ENCODE data around the gene PDE6B. TPM values are rescaled to one million over a fixed set of nuclear protein-coding genes. Genes with fewer than 3 reads are reported as not detected.
"Not testable (repeated sequence)": the region's sequence is repeated elsewhere in the genome, so short reads cannot be mapped to it uniquely, and the experiment has no call there.

The PDE6B gene
- total RNA-seq, 1 experiment from 2014 or later, result 12.7 TPM

DNA sequence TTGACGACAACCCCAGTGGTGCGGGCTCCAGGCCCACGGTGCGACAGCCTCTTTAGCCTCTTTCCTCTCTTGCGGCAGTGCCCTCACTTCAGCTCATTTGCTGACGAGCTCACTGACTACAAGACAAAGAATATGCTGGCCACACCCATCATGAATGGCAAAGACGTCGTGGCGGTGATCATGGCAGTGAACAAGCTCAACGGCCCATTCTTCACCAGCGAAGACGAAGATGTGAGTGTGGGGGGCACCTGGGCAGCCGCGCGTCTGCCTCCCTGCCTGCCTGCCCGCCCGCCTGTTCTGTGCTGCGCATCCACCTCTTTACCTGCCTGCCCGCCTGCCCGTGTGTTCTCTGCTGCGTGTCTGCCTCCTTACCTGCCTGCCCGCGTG is 9.2 kb downstream of the PDE6B start:
- peak; percentile 57 for DNase-seq
- Histone ChIP-seq H3K27me3 (ENCODE audit: control insufficient read depth, insufficient read depth, low read length) (no peaks in the 10 kb centered on the region), H3K36me3 (replicated peaks; ENCODE audit: control insufficient read depth, insufficient read depth, low read length) (no peaks in the 10 kb centered on the region), H3K4me3 (ENCODE audit: insufficient read depth, low read depth, low read length) (no peak overlapping the region)

DNA sequence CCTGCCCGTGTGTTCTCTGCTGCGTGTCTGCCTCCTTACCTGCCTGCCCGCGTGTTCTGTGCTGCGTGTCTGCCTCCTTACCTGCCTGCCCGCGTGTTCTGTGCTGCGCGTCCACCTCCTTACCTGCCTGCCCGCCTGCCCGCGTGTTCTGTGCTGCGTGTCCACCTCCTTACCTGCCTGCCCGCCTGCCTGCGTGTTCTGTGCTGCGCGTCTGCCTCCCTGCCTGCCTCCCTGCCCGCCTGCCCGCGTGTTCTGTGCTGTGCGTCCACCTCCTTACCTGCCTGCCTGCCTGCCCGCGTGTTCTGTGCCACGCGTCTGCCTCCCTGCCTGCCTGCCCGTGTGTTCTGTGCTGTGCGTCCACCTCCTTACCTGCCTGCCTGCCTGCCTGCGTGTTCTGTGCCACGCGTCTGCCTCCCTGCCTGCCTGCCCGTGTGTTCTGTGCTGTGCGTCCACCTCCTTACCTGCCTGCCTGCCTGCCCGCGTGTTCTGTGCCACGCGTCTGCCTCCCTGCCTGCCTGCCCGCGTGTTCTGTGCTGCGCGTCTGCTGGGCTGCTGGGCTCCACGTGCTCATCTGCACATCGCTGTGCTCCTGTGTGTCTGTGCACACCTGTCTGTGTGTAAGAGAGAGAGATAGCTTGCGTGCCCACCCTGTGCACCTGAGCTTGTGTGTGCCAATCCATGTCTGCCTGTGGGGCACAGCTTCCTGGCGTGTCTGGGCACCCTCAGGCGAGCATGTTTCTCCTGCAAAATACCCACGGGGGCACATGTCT is 9.9 kb downstream of the PDE6B start:
- DNase-seq; H3K36me3 ChIP-seq (replicated peaks; ENCODE audit: control insufficient read depth, insufficient read depth, low read length); H3K27me3 ChIP-seq (ENCODE audit: control insufficient read depth, insufficient read depth, low read length); H3K4me3 ChIP-seq (ENCODE audit: insufficient read depth, low read depth, low read length): not testable (repeated sequence)

DNA sequence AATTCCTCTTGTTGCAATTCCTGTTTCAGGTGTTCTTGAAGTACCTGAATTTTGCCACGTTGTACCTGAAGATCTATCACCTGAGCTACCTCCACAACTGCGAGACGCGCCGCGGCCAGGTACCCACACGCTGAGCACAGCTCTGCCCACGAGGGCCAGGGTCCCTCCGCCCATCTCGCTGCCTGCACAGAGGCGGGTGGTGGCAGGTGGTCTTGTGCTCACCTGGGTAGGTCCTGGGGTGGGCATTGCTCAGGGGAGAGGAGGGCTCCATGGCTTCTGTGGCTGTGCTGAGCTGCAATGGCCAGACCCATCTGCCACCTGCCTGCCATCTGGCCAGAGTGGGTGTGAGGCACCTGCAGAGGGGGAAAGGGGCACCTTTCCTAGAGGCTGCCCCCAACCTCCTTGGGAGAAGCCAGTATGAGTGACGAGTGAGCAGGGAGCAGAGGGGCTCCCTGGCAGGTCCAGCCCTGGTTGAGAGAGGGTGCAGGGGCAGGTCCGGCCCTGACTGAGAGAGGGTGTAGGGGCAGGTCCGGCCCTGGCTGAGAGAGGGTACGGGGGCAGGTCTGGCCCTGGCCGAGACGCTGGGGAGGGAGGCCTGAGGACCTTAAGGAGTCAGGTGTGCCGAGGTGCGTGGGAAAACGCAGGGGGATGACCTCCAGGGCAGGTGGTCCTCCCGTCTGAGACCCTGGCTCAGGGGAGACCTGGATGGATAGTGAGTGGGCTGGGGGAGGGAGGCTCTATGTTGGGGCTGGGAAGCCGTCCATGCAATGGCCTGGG is 10.7 kb downstream of the PDE6B start:
- Histone ChIP-seq H3K36me3 (replicated peaks; ENCODE audit: control insufficient read depth, insufficient read depth, low read length) (no peaks in the 10 kb centered on the region), H3K4me3 (ENCODE audit: insufficient read depth, low read depth, low read length) (no peak overlapping the region), H3K27me3 (ENCODE audit: control insufficient read depth, insufficient read depth, low read length) (no peaks in the 10 kb centered on the region)
- DNase-seq, result peak; percentile 61

DNA sequence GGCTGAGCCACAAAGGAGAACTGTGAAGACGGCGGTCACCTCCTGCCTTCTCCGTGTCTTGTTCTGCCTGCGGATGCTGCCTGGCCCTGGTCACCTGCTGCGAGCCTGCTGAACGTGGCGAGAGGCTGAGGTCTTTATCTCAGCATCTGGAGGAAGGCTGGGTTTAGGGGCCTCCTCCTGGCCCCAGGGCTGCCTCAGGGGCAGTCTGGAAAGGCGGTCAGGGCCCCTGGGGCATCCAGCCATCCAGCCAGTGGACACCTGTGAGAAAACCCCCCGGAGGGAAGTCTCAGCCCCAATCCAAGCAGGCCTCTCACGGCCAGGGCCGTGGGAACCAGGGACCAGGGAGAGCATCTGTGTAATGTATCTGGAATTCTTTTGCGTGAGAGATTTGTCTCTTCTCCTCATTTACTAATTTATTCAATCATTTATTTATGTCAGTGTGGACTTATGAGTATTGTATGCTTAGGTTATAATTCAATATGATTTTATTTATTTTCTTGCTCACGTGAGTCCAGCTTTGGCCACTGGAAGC is 11.3 kb downstream of the PDE6B start:
- Histone ChIP-seq H3K4me3 (ENCODE audit: insufficient read depth, low read depth, low read length) (no peak overlapping the region), H3K36me3 (replicated peaks; ENCODE audit: control insufficient read depth, insufficient read depth, low read length) (no peaks in the 10 kb centered on the region), H3K27me3 (ENCODE audit: control insufficient read depth, insufficient read depth, low read length) (no peaks in the 10 kb centered on the region)
- DNase-seq, result no peak

DNA sequence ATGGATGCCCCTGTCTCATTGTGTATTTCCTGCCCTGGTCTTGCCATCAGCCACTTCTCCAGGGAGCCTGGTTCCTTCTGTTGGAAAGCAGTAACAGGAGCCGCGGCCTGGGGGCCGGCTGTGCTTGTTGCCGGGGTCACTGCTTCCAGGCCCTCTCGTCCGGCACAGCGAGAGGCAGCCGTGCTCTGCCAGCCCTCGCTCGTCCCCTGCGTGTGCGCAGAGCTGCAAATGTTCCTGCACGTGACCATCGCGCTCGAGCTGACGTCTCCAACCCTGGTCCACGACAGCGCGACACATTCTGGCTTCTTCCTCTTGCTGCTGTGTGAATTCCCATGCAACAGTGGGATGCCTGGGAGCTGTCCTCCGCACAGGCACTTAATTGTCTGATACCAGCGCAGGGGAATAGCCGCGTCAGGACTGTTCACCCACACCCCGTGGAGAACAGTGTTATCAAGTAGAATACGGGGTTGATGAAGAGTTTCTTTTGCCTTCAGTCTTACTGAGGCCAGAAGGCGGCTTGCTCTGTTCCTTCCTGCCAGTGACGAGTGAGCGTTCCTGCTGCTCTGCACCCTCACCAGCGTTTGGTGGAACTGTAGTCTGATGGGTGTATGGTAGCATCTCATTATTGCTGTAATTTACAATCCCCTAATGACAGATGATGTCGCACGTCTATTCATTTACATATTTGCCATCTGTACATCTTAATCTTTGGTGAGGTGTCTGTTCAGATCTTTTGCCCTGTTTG is 12.3 kb downstream of the PDE6B start:
- DNase-seq, result peak; percentile 48
- no peak overlapping the region for H3K4me3 ChIP-seq (ENCODE audit: insufficient read depth, low read depth, low read length)
- no peaks in the 10 kb centered on the region for H3K27me3 ChIP-seq (ENCODE audit: control insufficient read depth, insufficient read depth, low read length)
- H3K36me3 ChIP-seq (replicated peaks; ENCODE audit: control insufficient read depth, insufficient read depth, low read length), result no peaks in the 10 kb centered on the region

DNA sequence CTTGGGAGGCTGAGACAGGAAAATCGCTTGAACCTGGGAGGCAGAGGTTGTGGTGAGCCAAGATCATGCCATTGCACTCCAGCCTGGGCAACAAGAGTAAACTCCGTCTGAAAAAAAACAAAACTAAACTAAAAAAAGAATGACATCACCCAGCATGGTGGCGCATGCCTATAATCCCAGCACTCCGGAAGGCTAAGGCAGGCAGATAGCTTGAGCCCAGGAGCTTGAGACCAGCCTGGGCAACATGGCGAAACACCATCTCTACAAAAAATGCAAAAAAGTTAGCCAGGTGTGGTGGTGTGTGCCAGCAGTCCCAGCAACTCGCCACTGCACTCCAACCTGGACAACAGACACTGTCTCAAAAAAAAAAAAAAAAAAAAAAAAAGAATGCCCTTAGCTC is 17.0 kb downstream of the PDE6B start:
- H3K4me3 ChIP-seq (ENCODE audit: insufficient read depth, low read depth, low read length); H3K27me3 ChIP-seq (ENCODE audit: control insufficient read depth, insufficient read depth, low read length); H3K36me3 ChIP-seq (replicated peaks; ENCODE audit: control insufficient read depth, insufficient read depth, low read length); DNase-seq: not testable (repeated sequence)

DNA sequence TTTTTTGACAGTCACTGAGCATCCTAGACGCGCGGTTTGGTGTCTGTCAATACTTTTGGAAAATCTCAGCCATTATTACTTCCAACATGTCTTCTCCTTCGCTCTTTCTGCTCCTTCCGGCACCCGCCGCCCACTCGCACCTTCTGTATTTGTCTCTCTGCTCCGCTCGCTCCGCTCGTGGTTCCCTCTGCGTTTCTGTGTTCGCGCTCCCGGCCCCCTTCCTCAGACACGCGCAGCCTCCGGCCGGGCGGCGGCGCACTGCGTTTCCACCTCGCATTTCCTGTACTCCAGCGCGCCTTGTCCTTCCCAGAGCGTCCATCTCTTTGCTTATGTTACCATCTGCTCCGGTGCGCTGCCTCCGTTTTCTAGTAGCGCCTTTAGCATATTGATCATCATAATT is 21.1 kb downstream of the PDE6B start:
- no peaks in the 10 kb centered on the region for H3K36me3 ChIP-seq (replicated peaks; ENCODE audit: control insufficient read depth, insufficient read depth, low read length)
- DNase-seq, result no peak
- H3K27me3 ChIP-seq (ENCODE audit: control insufficient read depth, insufficient read depth, low read length), result no peaks in the 10 kb centered on the region
- no peak overlapping the region for H3K4me3 ChIP-seq (ENCODE audit: insufficient read depth, low read depth, low read length)

DNA sequence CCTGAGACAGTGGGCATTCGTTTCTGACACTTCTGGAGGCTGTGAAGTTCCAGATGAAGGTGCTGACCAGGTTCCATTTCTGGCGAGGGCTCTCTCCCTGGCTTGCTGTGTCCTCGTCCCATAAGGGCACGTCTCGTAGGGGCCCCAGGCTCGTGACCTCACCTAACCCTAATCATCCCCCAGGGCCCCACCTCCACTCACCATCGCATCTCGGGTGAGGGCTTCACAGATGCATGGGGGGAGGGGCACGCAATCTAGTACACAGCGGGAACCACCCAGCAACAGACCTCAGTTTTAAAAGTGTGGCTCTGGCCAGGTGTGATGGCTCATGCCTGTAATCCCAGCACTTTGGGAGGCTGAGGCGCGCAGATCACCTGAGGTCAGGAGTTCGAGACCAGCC is 22.1 kb downstream of the PDE6B start:
- DNase-seq, result no peak
- H3K27me3 ChIP-seq (ENCODE audit: control insufficient read depth, insufficient read depth, low read length), result no peaks in the 10 kb centered on the region
- H3K36me3 ChIP-seq (replicated peaks; ENCODE audit: control insufficient read depth, insufficient read depth, low read length), result no peaks in the 10 kb centered on the region
- H3K4me3 ChIP-seq (ENCODE audit: insufficient read depth, low read depth, low read length), result no peak overlapping the region

DNA sequence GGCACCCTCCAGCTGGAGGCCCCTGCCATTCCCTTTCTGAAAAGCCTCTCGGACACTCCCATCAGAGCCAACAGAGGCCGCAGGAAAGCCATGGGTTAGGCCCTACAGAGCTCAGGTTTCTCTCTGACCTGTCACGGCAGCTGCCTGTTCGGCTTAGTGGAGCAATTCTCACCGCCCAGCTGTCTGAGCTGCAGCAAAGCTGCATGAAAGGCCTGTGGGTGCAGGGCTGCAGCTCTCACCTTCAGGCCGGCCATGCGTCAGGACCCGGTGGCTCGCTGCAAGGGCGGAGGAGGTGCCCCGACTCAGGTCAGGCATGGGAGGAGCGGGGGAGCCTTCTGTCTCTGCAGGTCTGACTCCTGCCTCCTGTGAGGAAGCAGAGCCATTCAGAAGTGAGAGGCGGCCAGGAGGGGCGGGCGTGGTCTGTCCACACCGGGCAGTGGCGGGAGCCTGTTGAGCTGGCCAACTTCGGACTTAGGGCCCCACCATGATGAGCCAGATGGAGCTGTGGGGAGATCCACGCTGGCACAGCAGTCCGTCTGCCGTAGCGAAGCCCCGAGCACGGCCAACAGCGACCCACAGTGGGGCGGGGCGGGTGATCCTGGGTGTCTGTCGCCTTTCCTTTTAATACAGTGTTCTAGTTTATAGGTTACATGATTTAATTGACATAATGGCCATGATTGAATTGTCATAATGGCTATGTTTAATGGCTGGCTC is 23.4 kb downstream of the PDE6B start:
- no peaks in the 10 kb centered on the region for H3K36me3 ChIP-seq (replicated peaks; ENCODE audit: control insufficient read depth, insufficient read depth, low read length)

DNA sequence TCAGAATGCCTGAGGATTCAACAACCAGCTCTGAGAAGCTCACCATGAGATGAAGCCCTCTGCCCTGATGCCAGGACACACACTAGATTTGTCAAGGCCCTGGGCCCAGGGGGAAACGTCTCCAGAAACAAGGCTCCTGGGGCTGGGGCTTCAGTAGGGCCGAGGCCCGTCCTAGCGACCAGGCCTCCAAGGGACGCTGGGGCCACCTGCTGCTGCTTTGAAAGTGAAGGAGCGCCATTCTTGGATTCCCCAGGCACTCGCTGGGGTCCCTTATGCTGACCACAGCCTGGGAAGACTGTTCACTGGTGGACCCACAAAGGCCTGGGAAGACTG is 23.9 kb downstream of the PDE6B start:
- DNase-seq, result no peak
- no peak overlapping the region for H3K4me3 ChIP-seq (ENCODE audit: insufficient read depth, low read depth, low read length)
- no peaks in the 10 kb centered on the region for H3K27me3 ChIP-seq (ENCODE audit: control insufficient read depth, insufficient read depth, low read length)
- H3K36me3 ChIP-seq (replicated peaks; ENCODE audit: control insufficient read depth, insufficient read depth, low read length), result no peaks in the 10 kb centered on the region

More for the DNA sequence above, 23.4 kb downstream of the PDE6B start:
- H3K4me3 ChIP-seq (ENCODE audit: insufficient read depth, low read depth, low read length), result no peak overlapping the region
- DNase-seq, result no peak
- no peaks in the 10 kb centered on the region for H3K27me3 ChIP-seq (ENCODE audit: control insufficient read depth, insufficient read depth, low read length)

DNA sequence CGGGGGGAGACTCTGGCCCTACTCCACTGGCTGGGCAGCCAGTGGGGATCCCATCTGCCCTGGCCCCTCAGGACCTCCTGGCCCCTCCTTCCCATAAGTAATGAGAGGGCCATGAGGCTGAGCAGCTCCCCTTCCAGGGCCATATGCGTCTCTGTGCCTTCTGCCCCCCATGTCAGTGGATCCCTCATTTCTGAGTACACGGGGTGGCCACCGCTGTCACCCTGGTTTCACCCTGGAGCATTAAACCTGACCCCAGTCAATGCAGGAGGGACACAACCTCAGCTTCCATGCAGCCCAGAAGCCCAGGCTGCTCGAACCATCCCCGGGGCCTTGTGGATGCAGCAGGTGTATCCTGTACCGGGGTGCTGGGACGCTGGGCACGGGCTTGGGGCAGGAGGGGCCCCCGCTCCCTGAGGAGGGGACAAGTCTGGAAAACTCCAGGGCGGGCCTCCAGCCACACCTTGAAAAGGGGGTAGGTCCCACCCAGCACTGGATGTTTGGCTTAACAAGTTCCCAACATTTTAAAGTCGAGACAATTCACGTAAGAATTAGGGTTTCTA is 24.5 kb downstream of the PDE6B start:
- no peaks in the 10 kb centered on the region for H3K36me3 ChIP-seq (replicated peaks; ENCODE audit: control insufficient read depth, insufficient read depth, low read length)
- no peaks in the 10 kb centered on the region for H3K27me3 ChIP-seq (ENCODE audit: control insufficient read depth, insufficient read depth, low read length)
- no peak overlapping the region for H3K4me3 ChIP-seq (ENCODE audit: insufficient read depth, low read depth, low read length)
- no peak for DNase-seq

DNA sequence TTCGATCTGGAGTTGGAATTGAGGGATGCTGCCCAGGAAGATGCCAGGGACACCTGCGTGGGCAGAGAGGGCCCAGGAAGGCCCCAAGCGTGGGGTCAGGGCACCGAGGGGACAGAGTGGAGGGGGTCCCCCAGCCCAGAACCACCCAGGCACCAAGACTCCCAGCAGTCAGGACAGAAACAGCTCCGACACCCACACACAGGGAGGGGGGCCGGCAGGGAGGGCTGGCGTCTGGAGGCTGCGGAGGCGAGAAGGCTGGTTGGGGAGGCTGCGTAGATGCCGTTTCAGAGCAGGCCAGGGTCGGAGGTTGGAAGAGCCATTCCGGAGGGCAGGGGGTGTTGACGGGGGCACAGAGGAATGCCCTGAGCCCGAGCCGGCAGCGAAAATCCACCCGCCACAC is 25.1 kb downstream of the PDE6B start:
- H3K36me3 ChIP-seq (replicated peaks; ENCODE audit: control insufficient read depth, insufficient read depth, low read length), result no peaks in the 10 kb centered on the region
- H3K4me3 ChIP-seq (ENCODE audit: insufficient read depth, low read depth, low read length), result no peak overlapping the region
- H3K27me3 ChIP-seq (ENCODE audit: control insufficient read depth, insufficient read depth, low read length), result no peaks in the 10 kb centered on the region
- no peak for DNase-seq

DNA sequence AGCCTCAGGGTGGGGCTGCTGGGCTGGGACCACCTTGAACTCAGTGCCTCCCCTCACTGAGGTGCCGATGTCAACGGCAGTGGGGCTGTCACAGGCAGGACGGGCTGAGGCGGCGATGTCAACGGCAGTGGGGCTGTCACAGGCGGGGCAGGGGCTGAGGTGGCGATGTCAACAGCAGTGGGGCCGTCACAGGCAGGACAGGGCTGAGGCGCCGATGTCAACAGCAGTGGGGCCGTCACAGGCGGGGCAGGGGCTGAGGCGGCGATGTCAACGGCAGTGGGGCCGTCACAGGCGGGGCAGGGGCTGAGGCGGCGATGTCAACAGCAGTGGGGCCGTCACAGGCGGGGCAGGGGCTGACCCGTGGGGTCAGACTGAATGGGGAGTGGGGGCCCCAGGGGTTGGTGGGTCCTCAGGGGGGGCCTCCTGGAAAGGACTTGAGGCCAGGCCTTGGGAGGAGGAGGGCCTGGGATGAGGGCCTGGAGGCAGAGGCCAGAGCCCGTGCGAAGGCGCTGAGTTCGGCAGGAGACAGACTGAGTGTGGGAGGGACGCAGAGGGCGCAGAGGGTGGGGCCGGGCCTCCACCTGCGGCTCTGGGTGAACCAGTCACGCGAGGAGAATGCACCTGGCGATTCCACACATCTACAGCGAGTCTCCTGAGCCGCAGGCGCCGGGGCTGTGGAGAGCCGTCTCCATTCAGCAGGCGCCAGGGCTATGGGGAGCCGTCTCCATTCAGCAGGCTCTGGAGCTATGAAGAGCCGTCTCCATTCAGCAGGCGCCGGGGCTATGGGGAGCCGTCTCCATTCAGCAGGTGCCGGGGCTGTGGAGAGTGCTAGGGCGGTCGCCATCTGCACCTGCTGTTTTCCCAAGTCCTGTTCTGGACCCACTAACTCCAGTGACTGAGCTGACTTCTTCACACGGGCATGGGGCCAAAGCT is 25.8 kb downstream of the PDE6B start:
- DNase-seq, result peak; percentile 81
- H3K36me3 ChIP-seq (replicated peaks; ENCODE audit: control insufficient read depth, insufficient read depth, low read length), result no peaks in the 10 kb centered on the region
- no peak overlapping the region for H3K4me3 ChIP-seq (ENCODE audit: insufficient read depth, low read depth, low read length)
- no peaks in the 10 kb centered on the region for H3K27me3 ChIP-seq (ENCODE audit: control insufficient read depth, insufficient read depth, low read length)
